GM10266 (cell line): ENCODE data around the gene NUDCD3.

Experiments used
- DNase-seq: peaks from one replicate; pipeline ENCODE4 v3.0.0; 2012; ENCODE audit errors: extremely low spot score
- CTCF ChIP-seq: IDR thresholded peaks from 2 replicates; pipeline ENCODE4 v1.5.1; 2012; ENCODE audit warnings: mild to moderate bottlenecking, low read depth; ENCODE audit not compliant: control insufficient read depth, insufficient read depth; ENCODE audit errors: missing control alignments

The NUDCD3 gene

GRCh38 chr7:44476313-44476712 lies 14.1 kb downstream of the NUDCD3 start:
- TF ChIP-seq CTCF, result no peak
- DNase-seq, result no peak

GRCh38 chr7:44473295-44473694 lies 17.2 kb downstream of the NUDCD3 start:
- no peak for DNase-seq
- no peak for TF ChIP-seq CTCF

- no peak for TF ChIP-seq CTCF
- DNase-seq, result no peak
Observed at GRCh38 chr7:44472843-44473242, 17.6 kb downstream of the NUDCD3 start.

GRCh38 chr7:44471850-44472249 lies 18.6 kb downstream of the NUDCD3 start:
- no peak for TF ChIP-seq CTCF

GRCh38 chr7:44471436-44471835 lies 19.0 kb downstream of the NUDCD3 start:
- no peak for DNase-seq
- TF ChIP-seq CTCF, result no peak

More at GRCh38 chr7:44471850-44472249, 18.6 kb downstream of the NUDCD3 start:
- DNase-seq, result no peak

- no peak for TF ChIP-seq CTCF
- DNase-seq, result no peak
Observed at GRCh38 chr7:44470628-44471245, 19.7 kb downstream of the NUDCD3 start.

- no peak for TF ChIP-seq CTCF
- DNase-seq, result no peak
Observed at GRCh38 chr7:44470135-44470479, 20.4 kb downstream of the NUDCD3 start.
